Measurements from ENCODE around the gene HIPK1. TPM values are rescaled to one million over a fixed set of nuclear protein-coding genes. Genes with fewer than 3 reads are reported as not detected.

The HIPK1 gene
- total RNA-seq, 1 donor from 2014 or later = 41.0 TPM

DNA sequence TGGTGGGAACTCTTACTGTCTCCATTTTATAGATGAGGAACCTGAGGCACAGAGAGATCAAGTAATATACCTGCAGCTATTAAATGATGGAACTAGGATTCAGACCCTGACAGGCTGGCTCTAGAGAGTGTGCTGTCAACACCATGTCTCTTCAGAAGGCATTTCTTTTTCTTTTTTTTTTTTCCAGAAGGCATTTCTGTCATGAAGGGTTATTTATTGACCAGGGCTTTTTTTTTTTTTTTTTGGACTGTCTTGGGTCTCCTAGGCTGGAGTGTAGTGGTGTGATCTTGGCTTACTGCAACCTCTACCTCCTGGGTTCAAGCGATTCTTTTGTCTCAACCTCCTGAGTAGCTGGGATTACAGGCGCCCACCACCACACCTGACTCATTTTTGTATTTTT is 22.6 kb downstream of the HIPK1 start:
- Mint-ChIP-seq H3K27ac (ENCODE audit: unreplicated experiment) (no peak overlapping the region), H3K36me3 (ENCODE audit: unreplicated experiment) (no peaks in the 10 kb centered on the region), H3K4me3 (ENCODE audit: unreplicated experiment) (no peak overlapping the region), H3K9me3 (ENCODE audit: unreplicated experiment) (no peaks in the 10 kb centered on the region), H3K27me3 (ENCODE audit: unreplicated experiment) (no peaks in the 10 kb centered on the region), H3K4me1 (ENCODE audit: low read depth, unreplicated experiment) (no peaks in the 10 kb centered on the region)
- no peak for DNase-seq
- TF ChIP-seq, protein P1, sequence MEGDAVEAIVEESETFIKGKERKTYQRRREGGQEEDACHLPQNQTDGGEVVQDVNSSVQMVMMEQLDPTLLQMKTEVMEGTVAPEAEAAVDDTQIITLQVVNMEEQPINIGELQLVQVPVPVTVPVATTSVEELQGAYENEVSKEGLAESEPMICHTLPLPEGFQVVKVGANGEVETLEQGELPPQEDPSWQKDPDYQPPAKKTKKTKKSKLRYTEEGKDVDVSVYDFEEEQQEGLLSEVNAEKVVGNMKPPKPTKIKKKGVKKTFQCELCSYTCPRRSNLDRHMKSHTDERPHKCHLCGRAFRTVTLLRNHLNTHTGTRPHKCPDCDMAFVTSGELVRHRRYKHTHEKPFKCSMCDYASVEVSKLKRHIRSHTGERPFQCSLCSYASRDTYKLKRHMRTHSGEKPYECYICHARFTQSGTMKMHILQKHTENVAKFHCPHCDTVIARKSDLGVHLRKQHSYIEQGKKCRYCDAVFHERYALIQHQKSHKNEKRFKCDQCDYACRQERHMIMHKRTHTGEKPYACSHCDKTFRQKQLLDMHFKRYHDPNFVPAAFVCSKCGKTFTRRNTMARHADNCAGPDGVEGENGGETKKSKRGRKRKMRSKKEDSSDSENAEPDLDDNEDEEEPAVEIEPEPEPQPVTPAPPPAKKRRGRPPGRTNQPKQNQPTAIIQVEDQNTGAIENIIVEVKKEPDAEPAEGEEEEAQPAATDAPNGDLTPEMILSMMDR (IDR thresholded peaks at IDR 0.05; ENCODE audit: partially characterized antibody, unreplicated experiment) = no peak

DNA sequence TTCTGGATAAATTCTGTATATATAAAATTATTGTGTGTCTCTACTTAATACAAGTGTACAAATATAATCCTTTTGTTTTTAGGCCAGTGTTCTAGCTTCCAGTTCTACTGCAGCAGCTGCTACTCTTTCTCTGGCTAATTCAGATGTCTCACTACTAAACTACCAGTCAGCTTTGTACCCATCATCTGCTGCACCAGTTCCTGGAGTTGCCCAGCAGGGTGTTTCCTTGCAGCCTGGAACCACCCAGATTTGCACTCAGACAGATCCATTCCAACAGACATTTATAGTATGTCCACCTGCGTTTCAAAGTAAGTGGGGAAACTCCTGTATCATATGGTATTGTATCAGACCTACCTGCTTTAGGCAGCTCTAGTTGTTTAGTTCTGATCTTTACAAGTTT is 28.9 kb downstream of the HIPK1 start:
- Mint-ChIP-seq H3K4me1 (ENCODE audit: low read depth, unreplicated experiment) (no peaks in the 10 kb centered on the region), H3K36me3 (ENCODE audit: unreplicated experiment) (no peaks in the 10 kb centered on the region), H3K27ac (ENCODE audit: unreplicated experiment) (no peak overlapping the region), H3K27me3 (ENCODE audit: unreplicated experiment) (no peaks in the 10 kb centered on the region), H3K4me3 (ENCODE audit: unreplicated experiment) (no peak overlapping the region), H3K9me3 (ENCODE audit: unreplicated experiment) (no peaks in the 10 kb centered on the region)
- DNase-seq = no peak
- TF ChIP-seq, protein P1 (IDR thresholded peaks at IDR 0.05; ENCODE audit: partially characterized antibody, unreplicated experiment) = no peak

DNA sequence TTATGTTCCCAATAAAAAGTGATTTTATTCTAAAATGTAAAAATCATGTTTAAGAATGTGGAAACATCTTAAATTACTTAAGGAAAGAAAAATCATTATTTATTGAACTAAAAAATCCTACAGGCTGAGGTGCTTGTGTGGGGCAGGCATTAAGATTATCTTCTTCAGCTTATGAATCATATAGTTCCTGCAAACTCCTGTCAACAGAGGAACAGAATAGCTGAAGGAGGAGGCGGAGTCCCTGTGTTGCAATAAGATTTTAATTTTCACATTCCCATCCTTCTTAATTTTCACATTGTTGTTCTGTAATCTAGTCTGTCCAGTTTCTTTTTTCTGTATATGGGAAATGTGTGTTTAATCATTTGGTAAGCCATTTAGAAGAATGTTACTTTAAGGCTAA is 29.6 kb downstream of the HIPK1 start:
- TF ChIP-seq, protein P1 (IDR thresholded peaks at IDR 0.05; ENCODE audit: partially characterized antibody, unreplicated experiment) = no peak
- Mint-ChIP-seq H3K27me3 (ENCODE audit: unreplicated experiment) (no peaks in the 10 kb centered on the region), H3K4me1 (ENCODE audit: low read depth, unreplicated experiment) (no peaks in the 10 kb centered on the region), H3K36me3 (ENCODE audit: unreplicated experiment) (no peaks in the 10 kb centered on the region), H3K4me3 (ENCODE audit: unreplicated experiment) (no peak overlapping the region), H3K9me3 (ENCODE audit: unreplicated experiment) (no peaks in the 10 kb centered on the region), H3K27ac (ENCODE audit: unreplicated experiment) (no peak overlapping the region)
- no peak for DNase-seq

DNA sequence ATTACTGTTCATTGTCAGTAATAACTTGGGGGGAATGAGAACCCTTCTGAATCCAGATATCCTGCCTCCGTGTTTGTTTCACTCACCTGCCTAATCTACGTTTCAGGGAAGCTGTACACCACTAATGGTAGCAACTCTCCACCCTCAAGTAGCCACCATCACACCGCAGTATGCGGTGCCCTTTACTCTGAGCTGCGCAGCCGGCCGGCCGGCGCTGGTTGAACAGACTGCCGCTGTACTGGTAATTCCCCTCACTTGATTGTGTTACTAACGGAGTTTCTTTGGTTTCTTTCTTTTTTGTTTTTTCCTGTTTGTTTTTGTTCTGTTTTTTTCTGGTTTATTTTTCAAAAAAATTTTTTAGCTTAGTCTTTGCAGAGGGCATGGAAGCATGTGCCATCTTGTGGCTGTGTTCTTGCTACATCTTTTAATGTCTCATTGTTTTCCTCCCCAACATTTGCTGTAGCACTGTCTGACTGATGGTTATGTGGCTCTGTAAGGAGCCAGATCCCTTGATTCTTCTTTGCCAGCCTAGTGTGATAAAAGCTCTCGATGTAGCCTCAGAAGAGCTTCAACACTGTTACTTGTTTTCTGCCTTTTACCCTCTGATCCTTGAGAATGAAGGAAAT is 34.3 kb downstream of the HIPK1 start:
- TF ChIP-seq, protein P1 (IDR thresholded peaks at IDR 0.05; ENCODE audit: partially characterized antibody, unreplicated experiment) = no peak
- H3K4me1 Mint-ChIP-seq (ENCODE audit: low read depth, unreplicated experiment) = no peaks in the 10 kb centered on the region
- no peaks in the 10 kb centered on the region for H3K9me3 Mint-ChIP-seq (ENCODE audit: unreplicated experiment)
- DNase-seq = no peak
- H3K27ac Mint-ChIP-seq (ENCODE audit: unreplicated experiment) = no peak overlapping the region
- no peaks in the 10 kb centered on the region for H3K27me3 Mint-ChIP-seq (ENCODE audit: unreplicated experiment)
- H3K36me3 Mint-ChIP-seq (ENCODE audit: unreplicated experiment) = peaks cover 6% of the 10 kb centered on the region
- no peak overlapping the region for H3K4me3 Mint-ChIP-seq (ENCODE audit: unreplicated experiment)

DNA sequence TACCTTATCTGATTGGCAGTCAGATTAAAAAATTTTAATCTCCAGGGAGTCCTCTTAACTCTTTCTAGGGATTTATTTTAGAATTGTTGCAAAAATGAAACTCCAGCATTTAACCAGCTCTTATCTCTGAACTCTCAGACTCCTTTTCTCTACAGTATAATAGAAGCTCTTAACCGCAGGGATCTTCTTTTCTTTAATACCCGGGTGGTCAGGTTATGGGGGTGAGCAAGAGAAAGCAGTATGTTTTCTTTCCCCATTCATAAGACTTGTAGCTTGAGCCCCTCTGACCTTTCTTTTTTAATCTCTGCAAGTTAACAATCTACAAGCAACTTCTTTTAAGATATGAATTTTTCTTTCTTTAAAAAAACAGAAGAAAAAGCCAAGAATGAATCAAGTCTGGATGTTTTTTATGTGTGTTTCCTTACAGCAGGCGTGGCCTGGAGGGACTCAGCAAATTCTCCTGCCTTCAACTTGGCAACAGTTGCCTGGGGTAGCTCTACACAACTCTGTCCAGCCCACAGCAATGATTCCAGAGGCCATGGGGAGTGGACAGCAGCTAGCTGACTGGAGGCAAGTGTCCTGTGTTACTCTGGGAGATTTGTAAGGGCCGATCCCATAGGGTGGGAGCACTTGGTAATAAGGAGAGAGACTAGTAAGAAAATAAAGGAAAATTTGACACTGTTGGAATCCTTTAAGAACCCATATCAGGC is 36.7 kb downstream of the HIPK1 start:
- H3K27me3 Mint-ChIP-seq (ENCODE audit: unreplicated experiment) = no peaks in the 10 kb centered on the region
- no peak overlapping the region for H3K27ac Mint-ChIP-seq (ENCODE audit: unreplicated experiment)
- no peak for DNase-seq
- H3K4me3 Mint-ChIP-seq (ENCODE audit: unreplicated experiment) = no peak overlapping the region
- TF ChIP-seq, protein P1 (IDR thresholded peaks at IDR 0.05; ENCODE audit: partially characterized antibody, unreplicated experiment) = no peak
- H3K4me1 Mint-ChIP-seq (ENCODE audit: low read depth, unreplicated experiment) = no peaks in the 10 kb centered on the region
- no peaks in the 10 kb centered on the region for H3K9me3 Mint-ChIP-seq (ENCODE audit: unreplicated experiment)
- H3K36me3 Mint-ChIP-seq (ENCODE audit: unreplicated experiment) = peaks cover 6% of the 10 kb centered on the region
